ENCODE results near the gene ABCC1.

ABCC1 gene

GRCh38 chr16:16021646-16021987 is 72.2 kb downstream of the ABCC1 start:
- no peak for DNase-seq

DNA sequence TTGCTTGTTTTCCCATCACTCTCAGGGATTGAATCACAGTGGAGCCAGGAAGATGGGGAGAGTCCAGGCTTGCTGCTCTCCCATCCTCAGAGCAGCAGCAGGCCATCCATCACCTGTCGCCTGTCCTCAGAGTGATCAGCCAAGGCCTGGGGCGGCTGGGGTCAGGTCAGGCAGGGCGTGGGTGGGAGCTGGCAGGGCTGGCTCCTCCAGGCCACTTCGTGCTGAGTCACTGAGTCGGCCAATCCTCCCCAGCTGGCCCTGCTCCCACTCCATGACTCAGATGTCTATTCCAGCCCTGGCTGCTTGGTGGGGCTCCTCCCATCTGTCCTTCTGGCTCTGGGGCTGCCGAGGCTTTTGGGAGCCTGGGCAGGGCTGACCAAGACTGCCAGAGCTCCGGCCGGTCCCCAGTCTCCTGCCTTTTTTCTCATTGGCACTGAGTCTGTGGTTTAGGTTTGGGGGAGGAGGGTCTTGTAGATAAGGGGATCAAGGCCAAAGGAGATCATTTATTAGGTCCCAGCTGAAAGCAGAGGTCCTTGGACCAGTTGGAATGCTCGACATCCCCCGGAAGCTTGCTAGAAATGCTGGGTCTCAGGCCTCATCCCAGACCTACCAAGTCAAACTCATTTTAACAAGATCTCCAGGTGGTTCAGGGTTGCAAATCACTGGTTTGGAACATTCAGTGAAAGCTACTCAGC is 72.7 kb downstream of the ABCC1 start:
- DNase-seq, result peak; percentile 29 to 91

DNA sequence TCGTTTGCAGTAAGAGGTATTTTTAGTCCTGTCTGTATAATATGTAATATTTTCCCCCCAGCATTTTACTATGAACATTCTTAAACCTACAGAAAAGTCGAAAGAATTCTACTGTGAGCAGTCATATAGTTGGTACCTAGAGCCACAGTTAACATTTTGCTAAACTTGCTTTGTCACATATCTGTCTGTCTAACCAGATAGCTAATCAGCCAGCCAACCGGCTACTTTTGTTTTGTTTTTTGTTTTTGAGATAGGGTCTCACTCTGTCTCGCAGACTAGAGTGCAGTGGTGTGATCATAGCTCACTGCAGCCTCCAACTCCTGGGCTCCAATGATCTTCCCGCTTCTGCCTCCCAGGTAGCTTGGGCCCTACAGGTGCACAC is 73.3 kb downstream of the ABCC1 start:
- DNase-seq, result no peak

DNA sequence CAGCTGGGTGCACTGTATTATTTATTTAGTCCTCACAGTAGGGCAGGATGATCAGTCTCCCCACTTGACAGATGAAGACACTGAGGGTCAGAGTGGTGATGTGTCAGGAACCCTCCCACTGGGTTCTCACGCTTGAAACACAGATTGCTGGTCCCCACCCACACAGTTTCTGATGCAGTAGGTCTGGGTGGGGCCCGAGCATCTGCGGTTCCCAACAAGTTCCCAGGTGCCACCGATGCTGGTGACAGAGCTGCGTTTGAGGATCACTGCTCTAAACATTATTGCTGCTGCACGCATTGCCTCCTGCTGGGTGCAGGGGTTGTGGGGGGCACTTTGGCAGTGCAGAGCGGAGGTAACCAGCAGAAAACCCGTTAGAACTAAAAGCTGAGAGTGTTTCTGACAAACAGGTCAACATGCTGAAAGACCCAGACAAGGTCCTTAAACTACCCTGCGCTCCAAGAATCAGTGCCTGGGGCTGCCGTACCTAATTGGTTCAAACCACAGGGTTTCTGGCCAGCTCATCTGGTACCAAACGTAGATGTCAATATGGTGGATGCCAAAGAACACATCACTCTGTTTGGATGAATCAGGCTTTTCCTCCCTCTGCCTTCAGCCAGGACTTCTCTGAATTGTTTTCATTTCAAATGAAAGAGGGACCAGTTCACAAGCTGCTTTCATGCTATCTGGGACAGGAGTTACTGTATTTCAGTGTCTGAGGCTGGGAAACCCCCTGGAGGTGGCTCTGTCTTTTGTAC is 76.0 kb downstream of the ABCC1 start:
- peak in 1 of 2 donors; percentile 48 for DNase-seq

DNA sequence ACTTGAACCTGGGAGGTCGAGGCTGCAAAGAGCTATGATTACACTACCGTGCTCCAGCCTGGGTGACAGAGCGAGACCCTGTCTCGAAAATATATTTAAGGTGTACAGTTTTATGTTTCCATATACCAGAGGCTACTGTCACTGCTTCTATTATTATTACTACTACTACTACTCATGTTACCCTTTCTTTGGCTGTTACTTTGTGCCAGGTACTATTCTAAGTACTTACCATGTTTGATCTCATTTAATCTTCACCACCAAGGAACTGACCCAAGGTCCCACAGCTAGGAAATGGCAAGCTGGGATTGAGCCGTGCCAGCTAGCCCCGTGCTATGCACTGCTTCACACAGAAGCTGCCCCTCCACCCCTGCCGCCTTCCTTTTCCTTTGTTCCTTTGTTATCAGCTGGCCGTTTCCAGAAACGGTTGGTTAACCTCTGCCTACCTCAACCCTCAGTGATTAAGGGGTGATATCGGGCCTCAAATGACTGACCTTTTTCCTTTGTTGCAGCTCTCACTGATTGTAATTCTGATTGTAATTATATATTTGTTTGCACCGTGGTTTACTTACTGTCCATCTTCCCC is 78.4 kb downstream of the ABCC1 start:
- DNase-seq, result no peak

GRCh38 chr16:16028311-16028999 is 79.0 kb downstream of the ABCC1 start:
- no peak for DNase-seq

DNA sequence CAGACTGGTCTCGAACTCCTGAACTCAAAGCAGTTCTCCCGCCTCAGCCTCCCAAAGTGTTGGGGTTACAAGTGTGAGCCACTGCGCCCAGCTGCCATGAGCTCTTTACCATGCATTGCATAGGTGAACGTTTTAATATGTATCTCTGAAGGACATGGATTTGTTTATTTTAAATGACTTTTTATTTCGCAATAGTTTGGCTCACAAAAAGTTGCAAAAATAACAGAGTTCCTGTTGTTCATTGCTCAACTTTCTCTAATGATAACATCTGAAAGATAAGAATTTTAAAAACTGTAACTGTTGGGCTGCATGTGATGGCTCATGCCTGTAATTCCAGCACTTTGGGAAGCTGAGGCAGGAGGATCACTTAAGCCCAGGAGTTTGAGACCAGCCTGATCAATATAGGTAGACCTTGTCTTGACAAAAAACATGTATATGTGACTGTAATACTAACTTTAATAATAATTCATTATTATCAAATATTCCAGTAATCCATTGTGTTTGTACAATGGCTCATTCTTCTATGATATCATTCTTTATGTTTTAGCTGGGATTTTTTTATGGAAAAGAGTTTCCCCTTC is 80.1 kb downstream of the ABCC1 start:
- DNase-seq, result no peak

DNA sequence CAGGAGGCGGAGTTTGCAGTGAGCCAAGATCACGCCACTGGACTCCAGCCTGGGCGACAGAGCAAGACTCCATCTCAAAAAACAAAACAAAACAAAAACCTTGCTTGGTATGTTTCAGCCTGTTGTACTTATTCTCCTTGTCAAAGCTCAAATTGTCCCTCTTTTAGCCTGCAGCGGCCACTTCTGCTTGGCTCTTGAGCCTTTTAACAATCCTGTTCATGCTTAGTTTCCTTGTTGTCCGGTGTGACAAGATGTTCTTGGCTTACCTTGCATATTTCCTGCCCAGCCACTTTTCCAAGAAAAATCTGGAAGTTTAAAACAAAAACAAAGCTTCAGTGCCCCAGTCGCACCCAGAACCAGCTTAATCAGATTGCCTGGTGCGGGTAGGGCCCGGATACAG is 81.0 kb downstream of the ABCC1 start:
- no peak for DNase-seq

GRCh38 chr16:16031401-16031800 is 82.0 kb downstream of the ABCC1 start:
- DNase-seq, result no peak

GRCh38 chr16:16032271-16032979 is 83.0 kb downstream of the ABCC1 start:
- DNase-seq, result no peak

- DNase-seq, result peak in 1 of 2 donors; percentile 72
Measured at GRCh38 chr16:16033208-16033717, 83.8 kb downstream of the ABCC1 start.

DNA sequence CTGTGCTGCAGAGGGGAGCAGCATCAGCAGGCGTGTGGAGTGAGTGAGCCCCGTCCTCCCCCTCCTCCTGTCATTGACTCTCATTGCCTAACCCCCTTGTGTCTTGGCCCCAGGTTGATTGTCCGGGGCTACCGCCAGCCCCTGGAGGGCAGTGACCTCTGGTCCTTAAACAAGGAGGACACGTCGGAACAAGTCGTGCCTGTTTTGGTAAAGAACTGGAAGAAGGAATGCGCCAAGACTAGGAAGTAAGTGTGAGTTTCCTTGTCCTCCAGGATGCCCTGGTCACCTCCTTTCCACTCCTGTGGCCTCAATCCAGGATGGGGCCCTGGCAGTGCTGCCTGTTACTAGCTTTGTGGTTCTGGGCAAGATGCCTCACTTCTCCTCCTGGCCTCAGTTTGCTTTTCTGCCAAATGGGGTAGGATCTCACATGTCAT is 87.0 kb downstream of the ABCC1 start:
- no peak for DNase-seq

DNA sequence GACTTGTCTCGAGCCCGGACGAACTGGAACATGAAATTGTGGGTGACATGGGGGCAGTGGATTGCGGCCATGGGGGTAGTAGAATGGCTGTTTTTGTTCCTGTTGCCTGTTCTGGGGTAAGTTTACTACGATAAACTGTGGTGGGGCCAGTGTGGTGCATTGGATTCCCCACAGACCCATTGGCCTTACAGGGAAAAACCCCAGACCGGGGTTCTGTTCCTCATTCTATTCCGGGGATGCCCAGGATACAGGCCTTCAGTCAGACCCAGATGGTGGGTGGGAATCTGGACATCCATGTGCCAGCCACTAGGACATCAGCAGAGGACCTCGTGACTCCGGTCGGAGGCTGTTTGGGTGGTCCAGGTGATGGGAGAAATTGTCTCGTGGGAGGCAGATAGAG is 88.1 kb downstream of the ABCC1 start:
- no peak for DNase-seq

DNA sequence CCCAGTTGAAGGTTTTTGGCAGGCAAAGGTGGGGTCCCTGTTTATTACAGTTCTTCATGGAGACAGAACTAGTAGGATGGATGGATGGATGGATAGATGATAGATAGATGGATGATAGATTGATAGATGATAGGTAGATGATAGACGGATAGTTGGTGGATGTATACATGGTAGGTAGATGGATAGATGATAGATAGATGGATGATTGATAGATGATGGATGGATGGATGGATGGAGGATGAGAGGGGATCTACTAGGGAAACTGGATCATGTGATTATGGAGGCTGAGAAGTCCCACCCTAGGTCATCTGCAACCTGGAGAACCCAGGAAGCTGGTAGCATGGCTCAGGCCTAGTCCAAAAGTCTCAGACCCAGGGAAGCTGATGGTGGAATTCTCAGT is 88.6 kb downstream of the ABCC1 start:
- no peak for DNase-seq

GRCh38 chr16:16038950-16039349 is 89.5 kb downstream of the ABCC1 start:
- peak in 1 of 2 donors; percentile 5 for DNase-seq

DNA sequence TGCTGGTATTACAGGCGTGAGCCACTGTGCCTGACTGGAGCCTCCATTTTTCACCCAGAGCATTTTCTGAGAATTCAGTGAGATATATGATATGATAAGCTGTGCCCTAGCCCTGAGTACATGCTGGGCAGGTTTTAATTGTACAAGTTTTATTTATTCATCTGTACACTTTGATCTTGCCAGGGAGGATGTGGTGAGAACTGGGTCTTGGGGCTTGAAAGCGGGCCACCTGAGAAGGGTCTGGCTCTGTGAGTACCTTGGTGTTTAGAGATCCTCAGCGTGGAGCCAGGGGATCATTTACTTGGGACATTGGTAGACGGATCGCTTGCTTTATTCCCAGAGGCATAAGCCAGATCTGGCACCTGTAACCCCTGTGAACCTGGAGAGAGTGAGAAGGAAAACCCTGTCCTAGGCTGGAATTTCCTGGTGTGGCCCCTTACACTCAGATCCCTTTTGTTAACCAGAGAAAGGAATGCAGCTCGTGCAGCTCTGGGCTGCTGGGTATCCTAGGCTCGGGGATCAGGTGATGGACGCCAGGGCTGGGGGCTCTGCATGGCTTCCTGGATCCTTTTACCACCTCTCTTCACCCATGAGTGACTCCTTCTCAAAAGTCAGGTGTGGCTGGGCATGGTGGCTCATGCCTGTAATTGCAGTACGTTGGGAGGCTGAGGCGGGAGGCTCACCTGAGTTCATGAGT is 91.9 kb downstream of the ABCC1 start:
- no peak for DNase-seq

- no peak for DNase-seq
Measured at GRCh38 chr16:16042076-16042475, 92.7 kb downstream of the ABCC1 start.

DNA sequence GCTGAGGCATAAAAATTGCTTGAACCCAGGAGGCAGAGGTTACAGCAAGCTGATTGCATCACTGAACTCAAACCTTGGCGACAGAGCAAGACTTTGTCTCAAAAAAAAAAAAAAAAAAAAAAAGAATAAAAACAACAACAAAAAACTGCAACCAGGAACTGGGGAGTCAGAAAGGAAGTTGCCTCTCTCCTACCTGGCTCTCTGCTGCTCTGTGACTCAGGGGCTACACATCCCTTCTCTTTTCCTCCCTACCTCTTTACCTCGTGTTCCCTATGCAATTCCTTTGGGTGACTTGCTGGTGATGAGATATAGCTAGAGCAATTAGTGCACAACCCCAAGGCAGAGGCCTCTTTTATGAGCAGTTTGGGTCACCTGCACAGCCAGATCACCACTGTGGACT is 95.9 kb downstream of the ABCC1 start:
- no peak for DNase-seq

DNA sequence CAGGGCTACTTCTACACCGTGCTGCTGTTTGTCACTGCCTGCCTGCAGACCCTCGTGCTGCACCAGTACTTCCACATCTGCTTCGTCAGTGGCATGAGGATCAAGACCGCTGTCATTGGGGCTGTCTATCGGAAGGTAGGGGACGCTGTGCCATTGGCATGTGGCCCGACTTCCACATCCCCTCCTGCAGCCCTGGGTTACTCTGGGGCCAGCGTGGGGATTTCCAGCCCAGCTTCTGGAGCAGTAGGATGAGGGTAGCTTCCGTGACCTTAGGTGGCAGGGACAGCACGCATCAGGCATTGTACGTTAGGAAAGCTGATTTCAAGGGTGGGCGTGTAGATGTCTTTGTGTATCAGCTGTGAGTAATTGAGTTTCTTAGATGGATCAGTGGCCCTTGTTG is 96.5 kb downstream of the ABCC1 start:
- peak in 1 of 2 donors; percentile 63 for DNase-seq

- DNase-seq, result no peak
Measured at GRCh38 chr16:16047761-16048160, 98.3 kb downstream of the ABCC1 start.

DNA sequence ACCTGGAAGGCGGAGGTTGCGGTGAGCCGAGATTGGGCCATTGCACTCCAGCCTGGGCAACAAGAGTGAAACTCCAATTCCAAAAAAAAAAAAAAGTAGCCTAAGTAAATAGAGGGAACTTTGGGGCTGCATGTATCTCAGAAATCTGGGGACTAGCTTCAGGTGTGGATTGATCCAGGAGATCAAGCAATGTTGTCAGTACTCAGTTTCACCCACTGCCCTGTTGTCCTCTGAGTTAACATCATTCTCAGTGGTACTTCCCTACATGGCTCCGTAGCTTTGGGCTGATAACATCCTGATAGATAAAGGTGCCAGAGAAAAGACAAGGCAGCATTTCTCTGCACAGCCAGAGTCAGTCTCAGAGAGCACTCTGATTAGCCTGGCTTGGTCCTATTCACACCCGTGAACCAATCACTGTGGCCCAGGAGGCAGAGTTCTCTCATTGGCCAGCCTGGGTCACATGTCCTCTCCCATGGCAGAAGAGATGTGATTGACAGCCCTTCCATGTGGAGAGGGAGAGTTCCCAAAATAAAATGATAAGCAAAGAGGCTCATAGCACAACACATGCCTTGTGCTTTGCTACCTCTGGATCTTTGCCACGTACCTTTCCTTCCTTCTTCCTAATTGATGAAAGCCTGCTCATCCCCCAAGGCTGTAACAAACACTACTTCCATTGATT is 99.6 kb downstream of the ABCC1 start:
- no peak for DNase-seq

All from inflammatory macrophage (primary cell).